OCI-LY7 (cell line): ENCODE data around the gene CCDC172. TPM values are rescaled to one million over a fixed set of nuclear protein-coding genes. Genes with fewer than 3 reads are reported as not detected.
"Not testable (repeated sequence)": the region's sequence is repeated elsewhere in the genome, so short reads cannot be mapped to it uniquely, and the experiment has no call there.

Experiments
- BruUV-seq: library from RNA; stranded (reverse); fragments of 400-500 nt; replicated peaks from 2 replicates; lab custom pipeline; 2021; lab: Mats Ljungman, UMichigan
- CTCF ChIA-PET: fragments of 300-600 bp; sonication (Branson Sonifier 250); formaldehyde crosslinking; loops from one replicate; lab custom pipeline; 2022; ENCODE audit warnings: antibody characterized with exemption; ENCODE audit not compliant: unreplicated experiment; lab: Charles Lee
- POLR2A ChIA-PET: fragments of 300-600 bp; sonication (Branson Sonifier 250); formaldehyde crosslinking; loops from one replicate; lab custom pipeline; 2022; ENCODE audit warnings: antibody characterized with exemption; lab: Charles Lee
- DNase-seq: peaks from one replicate; pipeline ENCODE4 v3.0.0-alpha.2; 2015; ENCODE audit warnings: low spot score
- H2AFZ ChIP-seq: fragments of 200-600 bp; sonication (generic), shearing (Covaris generic); 2 replicates; pipeline ENCODE4 v1.6.1; 2014; ENCODE audit warnings: mild to moderate bottlenecking, antibody characterized with exemption, low read length, moderate library complexity
- H3K27ac ChIP-seq: fragments of 200-600 bp; sonication (generic); 2 replicates; pipeline ENCODE4 v1.5.1; 2014; ENCODE audit warnings: mixed run types, low read depth, mild to moderate bottlenecking, moderate library complexity, low read length, inconsistent platforms; ENCODE audit not compliant: poor library complexity, severe bottlenecking
- H3K36me3 ChIP-seq: fragments of 200-600 bp; sonication (generic); 2 replicates; pipeline ENCODE4 v1.6.1; 2014; ENCODE audit warnings: mild to moderate bottlenecking, antibody characterized with exemption, low read length, moderate library complexity, mixed read lengths; ENCODE audit not compliant: insufficient read depth
- H3K4me1 ChIP-seq: fragments of 200-600 bp; sonication (generic); 2 replicates; pipeline ENCODE4 v1.5.1; 2014; ENCODE audit warnings: mild to moderate bottlenecking, low read length; ENCODE audit not compliant: insufficient read depth, poor library complexity, severe bottlenecking
- H3K4me2 ChIP-seq: fragments of 200-600 bp; sonication (generic); 2 replicates; pipeline ENCODE4 v1.6.1; 2014; ENCODE audit warnings: mild to moderate bottlenecking, low read length
- H3K4me3 ChIP-seq: fragments of 200-600 bp; sonication (generic); 2 replicates; pipeline ENCODE4 v1.5.1; 2014; ENCODE audit warnings: mild to moderate bottlenecking, low read depth, low read length; ENCODE audit not compliant: poor library complexity, severe bottlenecking
- H3K79me2 ChIP-seq: fragments of 200-600 bp; sonication (generic); 2 replicates; pipeline ENCODE4 v1.6.1; 2016; ENCODE audit warnings: low read depth, mild to moderate bottlenecking, low read length, moderate library complexity, mixed read lengths; ENCODE audit not compliant: insufficient read depth
- H3K9me2 ChIP-seq: fragments of 200-600 bp; sonication (generic); 2 replicates; pipeline ENCODE4 v1.6.1; 2016; ENCODE audit warnings: mild to moderate bottlenecking, low read length, mixed read lengths; ENCODE audit not compliant: insufficient read depth
- H3K9me3 ChIP-seq: fragments of 200-600 bp; sonication (generic); 2 replicates; pipeline ENCODE4 v1.6.1; 2014; ENCODE audit warnings: mild to moderate bottlenecking, mixed run types, low read length, mixed read lengths
- H4K20me1 ChIP-seq: fragments of 200-600 bp; sonication (generic); 2 replicates; pipeline ENCODE4 v1.6.1; 2014; ENCODE audit warnings: mild to moderate bottlenecking, antibody characterized with exemption, low read length, moderate library complexity, mixed read lengths; ENCODE audit not compliant: insufficient read depth
- EZH2phosphoT487 ChIP-seq: fragments of 200-600 bp; sonication (generic); IDR thresholded peaks from 2 replicates; pipeline ENCODE4 v1.6.1; 2018; ENCODE audit warnings: low read depth, borderline replicate concordance, mild to moderate bottlenecking, mixed run types, antibody characterized with exemption, low read length, moderate library complexity, mixed read lengths
- intact Hi-C: fragments of 100-400 bp; cut with micrococcal nuclease; formaldehyde crosslinking; loops from one replicate; pipeline ENCODE4 v1.10.0; 2022; ENCODE audit not compliant: unreplicated experiment
- total RNA-seq, 2 experiments: library from RNA; depleted of rRNA in 1 of 2; stranded (reverse); fragments of >200 nt in 1 of 2; shearing (Covaris generic) in 1 of 2; gene quantifications; 2 replicates each; pipeline ENCODE4 v1.2.3, GENCODE V29; 2014 to 2022
- TF ChIP-seq, protein P1 (sequence below): fragments of 200-600 bp; sonication (generic); conservative IDR thresholded peaks from 2 replicates; pipeline ENCODE4 v1.5.1; 2014; ENCODE audit warnings: mild to moderate bottlenecking, antibody characterized with exemption, low read length, moderate library complexity, mixed read lengths

Gene CCDC172
- total RNA-seq, 2 experiments from 2014 or later = not detected

DNA sequence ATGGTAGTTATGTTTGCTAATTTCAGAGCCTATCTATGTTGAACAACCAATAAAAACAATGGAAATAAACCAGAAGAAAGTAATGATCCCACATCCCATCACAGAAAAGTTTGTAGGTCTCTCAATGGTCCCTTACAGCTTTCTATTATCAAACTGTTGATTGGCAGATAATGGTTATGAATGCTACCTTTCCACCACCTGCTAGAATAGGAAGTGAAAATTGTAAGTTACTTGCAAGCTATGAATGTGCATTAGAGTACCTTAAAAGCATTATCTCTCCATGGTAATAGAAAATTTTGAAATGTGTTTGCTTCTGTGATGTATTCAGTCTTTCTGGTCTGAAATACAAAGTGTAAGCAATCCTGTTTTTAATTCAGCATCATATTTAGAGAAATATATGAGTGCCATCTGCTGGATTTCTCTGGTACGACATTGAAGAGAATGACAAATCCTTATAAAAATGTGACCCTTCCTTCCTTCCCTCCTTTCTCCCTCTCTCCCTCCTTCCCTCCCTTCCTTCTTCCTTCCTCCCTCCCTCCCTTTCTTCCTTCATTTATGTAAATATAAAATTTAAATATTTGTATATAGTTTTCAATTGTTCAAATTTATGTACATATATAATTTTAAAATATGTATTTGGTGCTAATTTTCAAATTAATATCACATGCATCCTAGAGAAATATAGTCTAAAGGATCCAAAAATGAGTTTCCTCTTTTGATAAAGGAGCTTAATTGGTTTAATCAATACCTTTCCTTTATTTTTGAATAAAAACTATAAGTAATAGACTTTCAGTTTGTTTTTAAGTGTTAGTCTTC is 62.0 kb downstream of the CCDC172 start:
- Histone ChIP-seq H4K20me1 (no peaks in the 10 kb centered on the region), H3K4me3 (no peak overlapping the region), H3K9me2 (no peaks in the 10 kb centered on the region), H3K4me2 (no peak overlapping the region), H3K79me2 (no peaks in the 10 kb centered on the region), H3K4me1 (no peaks in the 10 kb centered on the region), H3K27ac (no peak overlapping the region), H3K36me3 (no peaks in the 10 kb centered on the region), H2AFZ (no peak overlapping the region; the same call in 1 of the 2 replicates), H3K9me3 (no peaks in the 10 kb centered on the region)
- TF ChIP-seq, protein P1, sequence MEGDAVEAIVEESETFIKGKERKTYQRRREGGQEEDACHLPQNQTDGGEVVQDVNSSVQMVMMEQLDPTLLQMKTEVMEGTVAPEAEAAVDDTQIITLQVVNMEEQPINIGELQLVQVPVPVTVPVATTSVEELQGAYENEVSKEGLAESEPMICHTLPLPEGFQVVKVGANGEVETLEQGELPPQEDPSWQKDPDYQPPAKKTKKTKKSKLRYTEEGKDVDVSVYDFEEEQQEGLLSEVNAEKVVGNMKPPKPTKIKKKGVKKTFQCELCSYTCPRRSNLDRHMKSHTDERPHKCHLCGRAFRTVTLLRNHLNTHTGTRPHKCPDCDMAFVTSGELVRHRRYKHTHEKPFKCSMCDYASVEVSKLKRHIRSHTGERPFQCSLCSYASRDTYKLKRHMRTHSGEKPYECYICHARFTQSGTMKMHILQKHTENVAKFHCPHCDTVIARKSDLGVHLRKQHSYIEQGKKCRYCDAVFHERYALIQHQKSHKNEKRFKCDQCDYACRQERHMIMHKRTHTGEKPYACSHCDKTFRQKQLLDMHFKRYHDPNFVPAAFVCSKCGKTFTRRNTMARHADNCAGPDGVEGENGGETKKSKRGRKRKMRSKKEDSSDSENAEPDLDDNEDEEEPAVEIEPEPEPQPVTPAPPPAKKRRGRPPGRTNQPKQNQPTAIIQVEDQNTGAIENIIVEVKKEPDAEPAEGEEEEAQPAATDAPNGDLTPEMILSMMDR = peak; percentile 80
- no peak for TF ChIP-seq EZH2phosphoT487
- POLR2A ChIA-PET = interaction anchor here (0.8 kb wide), 1 partner anchor 299 kb away, joined by 3 read pairs; no protein-coding TSS in a partner anchor
- BruUV-seq = no TSS peak
- intact Hi-C loops = loop anchor here (2.0 to 10.0 kb wide), 3 partner anchors 581 to 1031 kb away; no protein-coding TSS in a partner anchor
- peak; percentile 32 for DNase-seq
- CTCF ChIA-PET = no interaction called here

DNA sequence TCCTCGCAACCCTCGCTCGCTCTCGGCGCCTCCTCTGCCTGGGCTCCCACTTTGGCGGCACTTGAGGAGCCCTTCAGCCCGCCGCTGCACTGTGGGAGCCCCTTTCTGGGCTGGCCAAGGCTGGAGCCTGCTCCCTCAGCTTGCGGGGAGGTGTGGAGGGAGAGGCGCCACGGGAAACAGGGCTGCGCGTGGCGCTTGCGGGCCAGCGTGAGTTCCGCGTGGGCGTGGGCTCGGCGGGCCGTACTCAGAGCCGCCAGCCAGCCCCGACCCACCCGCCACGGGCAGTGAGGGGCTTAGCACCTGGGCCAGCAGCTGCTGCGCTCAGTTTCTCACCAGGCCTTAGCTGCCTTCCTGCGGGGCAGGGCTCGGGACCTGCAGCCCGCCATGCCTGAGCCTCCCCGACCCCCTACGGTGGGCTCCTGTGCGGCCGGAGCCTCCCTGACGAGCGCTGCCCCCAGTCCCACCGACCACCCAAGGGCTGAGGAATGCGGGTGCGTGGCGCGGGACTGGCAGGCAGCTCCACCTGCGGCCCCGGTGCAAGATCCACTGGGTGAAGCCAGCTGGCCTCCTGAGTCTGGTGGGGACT is 69.1 kb downstream of the CCDC172 start:
- POLR2A ChIA-PET, DNase-seq, H2AFZ ChIP-seq, BruUV-seq, H3K4me1 ChIP-seq, CTCF ChIA-PET, H3K9me2 ChIP-seq, H4K20me1 ChIP-seq, H3K9me3 ChIP-seq, H3K79me2 ChIP-seq, H3K27ac ChIP-seq, intact Hi-C loops, H3K4me2 ChIP-seq, H3K36me3 ChIP-seq, H3K4me3 ChIP-seq: not testable (repeated sequence)

DNA sequence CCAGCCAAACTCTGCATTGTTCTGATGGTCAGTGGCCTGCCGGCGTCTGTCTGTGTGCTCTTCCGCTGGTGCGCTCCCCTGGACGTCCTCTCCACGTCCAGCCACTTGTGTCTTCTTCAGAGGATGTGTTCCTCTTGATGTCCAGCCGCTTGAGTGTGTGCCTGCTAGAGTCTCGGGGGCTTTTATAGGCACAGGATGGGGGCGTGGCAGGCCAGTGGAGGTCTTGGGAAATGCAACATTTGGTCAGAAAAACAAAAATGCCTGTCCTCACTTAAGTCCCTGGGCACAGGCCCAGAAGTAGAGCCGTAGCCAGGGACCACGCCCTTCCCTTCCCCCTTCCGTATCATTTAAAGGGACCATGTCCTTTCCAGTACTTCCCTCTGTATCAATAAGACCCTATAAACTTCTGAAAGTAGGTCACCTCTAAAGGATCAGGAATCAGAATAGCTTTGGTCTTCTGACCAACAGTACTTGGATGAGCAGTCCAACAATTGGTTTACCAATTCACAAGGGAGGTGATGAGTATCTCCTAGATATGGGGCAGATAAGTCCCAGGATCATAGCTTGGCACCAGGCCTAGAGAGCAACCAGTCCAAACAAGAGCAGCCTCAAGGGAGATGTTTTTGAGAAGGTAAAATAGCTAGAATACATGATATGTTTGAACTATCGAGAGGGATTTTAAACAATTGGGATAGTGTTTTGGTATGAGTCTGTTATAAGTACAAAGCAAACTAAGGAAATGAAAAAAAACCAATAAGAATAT is 71.2 kb downstream of the CCDC172 start:
- CTCF ChIA-PET = no interaction called here
- no peaks in the 10 kb centered on the region for H4K20me1 ChIP-seq
- no peak overlapping the region for H3K27ac ChIP-seq
- no peak overlapping the region for H3K4me3 ChIP-seq
- intact Hi-C loops = no loop called here
- H3K4me1 ChIP-seq = no peaks in the 10 kb centered on the region
- H3K79me2 ChIP-seq = no peaks in the 10 kb centered on the region
- TF ChIP-seq, protein P1 = no peak
- no peak for TF ChIP-seq EZH2phosphoT487
- no peaks in the 10 kb centered on the region for H3K9me2 ChIP-seq
- BruUV-seq = no TSS peak
- H3K9me3 ChIP-seq = no peaks in the 10 kb centered on the region
- no peaks in the 10 kb centered on the region for H3K36me3 ChIP-seq
- no peak for DNase-seq
- POLR2A ChIA-PET = interaction anchor here (0.5 kb wide), 1 partner anchor 54 kb away, joined by 3 read pairs; no protein-coding TSS in a partner anchor
- H3K4me2 ChIP-seq = no peak overlapping the region
- H2AFZ ChIP-seq = no peak overlapping the region
